HCT116 (cell line): ENCODE data around the gene CMIP. TPM values are rescaled to one million over a fixed set of nuclear protein-coding genes. Genes with fewer than 3 reads are reported as not detected.

ENCODE experiments used
- ATAC-seq: fragments of 200-7000 bp; cut with Tn5 transposase; 2 replicates; pipeline ENCODE4 v1.9.1; 2020; ENCODE audit warnings: mild to moderate bottlenecking, moderate library complexity
- BruUV-seq: library from RNA; stranded (reverse); fragments of 400-500 nt; replicated peaks from 2 replicates; lab custom pipeline; 2021; lab: Mats Ljungman, UMichigan
- CTCF ChIA-PET: fragments of 300-600 bp; sonication (Branson Sonifier 250); formaldehyde crosslinking; loops from one replicate; lab custom pipeline; 2021; ENCODE audit warnings: antibody characterized with exemption; lab: Charles Lee
- POLR2A ChIA-PET: fragments of 300-600, 350-600 bp; sonication (Branson Sonifier 250); formaldehyde crosslinking; loops from one replicate; lab custom pipeline; 2021; ENCODE audit warnings: antibody characterized with exemption; lab: Charles Lee
- RAD21 ChIA-PET, 2 experiments: fragments of 300-600 bp; sonication (Branson Sonifier 250); formaldehyde crosslinking; loops; one replicate each; lab custom pipeline; 2023; ENCODE audit warnings: low total read pairs in 2 of 2; ENCODE audit not compliant: uncharacterized antibody in 2 of 2, unreplicated experiment in 2 of 2, low non-redundant PET in 1 of 2; lab: Charles Lee
- DNase-seq: peaks from one replicate; pipeline ENCODE4 v3.0.0-alpha.2; 2010; ENCODE audit warnings: low read depth, low spot score
- H2AFZ ChIP-seq: fragments of 200-600 bp; shearing (Covaris generic), sonication (generic); 2 replicates; pipeline ENCODE4 v1.6.1; 2017; ENCODE audit warnings: low read depth, mixed run types, mixed read lengths, antibody characterized with exemption, low read length; ENCODE audit not compliant: poor library complexity, severe bottlenecking
- H3K27ac ChIP-seq: 2 replicates; pipeline ENCODE4 v1.5.1; 2012; ENCODE audit warnings: low read depth, low read length
- H3K27me3 ChIP-seq: fragments of 200-600 bp; sonication (generic); 2 replicates; pipeline ENCODE4 v1.6.1; 2016; ENCODE audit warnings: mixed run types, low read length, mixed read lengths; ENCODE audit not compliant: insufficient read depth
- H3K36me3 ChIP-seq, 2 experiments: fragments of 200-500 bp in 1 of 2; fragments of 200-600 bp in 1 of 2; sonication (Bioruptor generic) in 1 of 2; sonication (generic) in 1 of 2; 2 replicates each; pipeline versions ENCODE4 v1.5.1 to v1.6.1; 2014 to 2016; ENCODE audit warnings: low read length in 2 of 2, inconsistent platforms in 1 of 2, mixed read lengths in 1 of 2, mixed run types in 1 of 2; ENCODE audit not compliant: insufficient read depth in 2 of 2, control insufficient read depth in 1 of 2
- H3K4me1 ChIP-seq, 2 experiments: fragments of 200-600 bp in 1 of 2; sonication (generic) in 1 of 2; 2 replicates each; pipeline versions ENCODE4 v1.5.1 to v1.6.1; 2012 to 2017; ENCODE audit warnings: low read length in 2 of 2, inconsistent platforms in 1 of 2, mild to moderate bottlenecking in 1 of 2, mixed read lengths in 1 of 2, mixed run types in 1 of 2, moderate library complexity in 1 of 2; ENCODE audit not compliant: insufficient read depth in 2 of 2, control insufficient read depth in 1 of 2
- H3K4me2 ChIP-seq: fragments of 200-600 bp; sonication (generic); 2 replicates; pipeline ENCODE4 v1.6.1; 2017; ENCODE audit warnings: mixed run types, low read length, mixed read lengths
- H3K4me3 ChIP-seq, 2 experiments: fragments of 200-600 bp in 1 of 2; sonication (generic) in 1 of 2; replicated peaks in 1 of 2; 2 replicates each; pipeline ENCODE4 v1.5.1; 2011 to 2016; ENCODE audit warnings: low read length in 2 of 2, control low read depth in 1 of 2, low read depth in 1 of 2, mild to moderate bottlenecking in 1 of 2, mixed read lengths in 1 of 2, mixed run types in 1 of 2
- H3K79me2 ChIP-seq: fragments of 200-600 bp; sonication (generic); 2 replicates; pipeline ENCODE4 v1.6.1; 2017; ENCODE audit warnings: mild to moderate bottlenecking, mixed run types, low read length, moderate library complexity, mixed read lengths; ENCODE audit not compliant: insufficient read depth
- H3K9ac ChIP-seq: fragments of 200-600 bp; sonication (generic); 2 replicates; pipeline ENCODE4 v1.6.1; 2016; ENCODE audit warnings: low read length, mixed read lengths
- H3K9me2 ChIP-seq: fragments of 200-600 bp; sonication (generic), shearing (Covaris generic); 2 replicates; pipeline ENCODE4 v1.6.1; 2017; ENCODE audit warnings: mixed run types, mild to moderate bottlenecking, moderate library complexity; ENCODE audit not compliant: insufficient read depth
- H3K9me3 ChIP-seq, 2 experiments: fragments of 200-500 bp in 1 of 2; fragments of 200-600 bp in 1 of 2; sonication (Bioruptor generic) in 1 of 2; sonication (generic) in 1 of 2; 2 replicates each; pipeline ENCODE4 v1.6.1; 2014 to 2017; ENCODE audit warnings: low read length in 2 of 2, mixed read lengths in 2 of 2, inconsistent platforms in 1 of 2, low read depth in 1 of 2, mild to moderate bottlenecking in 1 of 2, mixed run types in 1 of 2, moderate library complexity in 1 of 2; ENCODE audit not compliant: control insufficient read depth in 1 of 2, insufficient read depth in 1 of 2
- H4K20me1 ChIP-seq: fragments of 200-600 bp; sonication (generic), shearing (Covaris generic); 2 replicates; pipeline ENCODE4 v1.6.1; 2017; ENCODE audit warnings: mixed run types, mild to moderate bottlenecking, moderate library complexity; ENCODE audit not compliant: insufficient read depth
- CBX3 ChIP-seq: IDR thresholded peaks from 2 replicates; pipeline ENCODE4 v1.6.1; 2012; ENCODE audit warnings: low read depth
- EZH2 ChIP-seq: fragments of 200-600 bp; sonication (generic); IDR thresholded peaks from 2 replicates; pipeline ENCODE4 v1.6.1; 2017; ENCODE audit warnings: antibody characterized with exemption, mixed run types
- JUND ChIP-seq: IDR thresholded peaks from 2 replicates; pipeline ENCODE4 v1.6.1; 2012
- POLR2A ChIP-seq: IDR thresholded peaks from 2 replicates; pipeline ENCODE4 v1.7.0; 2011; ENCODE audit warnings: borderline replicate concordance; ENCODE audit not compliant: insufficient read depth, insufficient read length; ENCODE audit errors: extremely low read depth
- POLR2AphosphoS5 ChIP-seq: IDR thresholded peaks from 2 replicates; pipeline ENCODE4 v1.6.1; 2011; ENCODE audit warnings: mild to moderate bottlenecking, low read depth, low read length, moderate library complexity
- SIN3A ChIP-seq: IDR thresholded peaks from 2 replicates; pipeline ENCODE4 v1.6.1; 2012; ENCODE audit warnings: low read depth
- SP1 ChIP-seq: IDR thresholded peaks from 2 replicates; pipeline ENCODE4 v1.6.1; 2012; ENCODE audit warnings: low read depth
- YY1 ChIP-seq: IDR thresholded peaks from 2 replicates; pipeline ENCODE4 v1.6.1; 2011; ENCODE audit warnings: low read length, low read depth, moderate library complexity, mild to moderate bottlenecking; ENCODE audit not compliant: insufficient replicate concordance; ENCODE audit errors: extremely low read depth
- ZNF274 ChIP-seq: fragments of 200-500 bp; sonication (Bioruptor generic); IDR thresholded peaks from 2 replicates; pipeline ENCODE4 v1.6.1; 2014; ENCODE audit warnings: mild to moderate bottlenecking, low read depth, low read length, inconsistent platforms
- intact Hi-C: fragments of 100-400 bp; cut with micrococcal nuclease; formaldehyde crosslinking; loops from 2 replicates; pipeline ENCODE4 v1.10.0; 2022
- total RNA-seq: library from RNA; stranded (reverse); gene quantifications from one replicate; pipeline ENCODE4 v1.2.1, GENCODE V29; 2021; ENCODE audit not compliant: unreplicated experiment
- TF ChIP-seq, protein P1 (sequence below): IDR thresholded peaks from 2 replicates; pipeline ENCODE4 v1.6.1; 2011; ENCODE audit warnings: mild to moderate bottlenecking, low read length, moderate library complexity; ENCODE audit not compliant: insufficient replicate concordance; ENCODE audit errors: extremely low read depth
- TF ChIP-seq, protein P2 (sequence below): IDR thresholded peaks from 2 replicates; pipeline ENCODE4 v1.6.1; 2012
- TF ChIP-seq, protein P3 (sequence below): IDR thresholded peaks from 2 replicates; pipeline ENCODE4 v1.6.1; 2012
- TF ChIP-seq, protein P4 (sequence below): IDR thresholded peaks from 2 replicates; pipeline ENCODE4 v1.6.1; 2012; ENCODE audit warnings: low read depth

The CMIP gene
- total RNA-seq, 1 experiment from 2014 or later = 64.6 TPM

DNA sequence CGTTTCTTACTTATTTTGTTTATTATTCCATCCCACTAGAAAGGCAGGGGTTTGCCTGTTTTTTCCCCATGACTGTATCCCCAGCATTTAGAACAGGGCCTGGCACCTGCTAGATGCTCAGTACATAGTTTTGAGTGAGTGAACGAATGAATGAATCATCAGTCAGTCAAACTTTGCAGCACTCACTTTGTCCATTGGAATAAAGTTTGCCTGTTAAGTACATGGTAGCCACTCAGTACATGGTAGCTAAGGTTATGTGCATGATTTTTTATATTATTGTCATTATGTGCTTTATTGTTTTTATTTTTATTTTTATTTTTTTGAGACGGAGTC lies 88.5 kb downstream of the CMIP start:
- no peak for ATAC-seq
- intact Hi-C loops = no loop called here
- DNase-seq = no peak
- Histone ChIP-seq H3K27me3 (no peaks in the 10 kb centered on the region), H3K9me2 (no peaks in the 10 kb centered on the region), H2AFZ (no peak overlapping the region), H3K9ac (no peak overlapping the region), H3K4me1 (peaks cover 15 to 57% of the 10 kb centered on the region in 2 experiments), H3K27ac (no peak overlapping the region), H3K36me3 (no peaks in the 10 kb centered on the region), H3K79me2 (peaks cover 100% of the 10 kb centered on the region), H4K20me1 (no peaks in the 10 kb centered on the region; the same call in 1 of the 2 replicates), H3K4me2 (no peak overlapping the region), H3K4me3 (no peak overlapping the region), H3K9me3 (no peaks in the 10 kb centered on the region)
- TF ChIP-seq, protein P1, sequence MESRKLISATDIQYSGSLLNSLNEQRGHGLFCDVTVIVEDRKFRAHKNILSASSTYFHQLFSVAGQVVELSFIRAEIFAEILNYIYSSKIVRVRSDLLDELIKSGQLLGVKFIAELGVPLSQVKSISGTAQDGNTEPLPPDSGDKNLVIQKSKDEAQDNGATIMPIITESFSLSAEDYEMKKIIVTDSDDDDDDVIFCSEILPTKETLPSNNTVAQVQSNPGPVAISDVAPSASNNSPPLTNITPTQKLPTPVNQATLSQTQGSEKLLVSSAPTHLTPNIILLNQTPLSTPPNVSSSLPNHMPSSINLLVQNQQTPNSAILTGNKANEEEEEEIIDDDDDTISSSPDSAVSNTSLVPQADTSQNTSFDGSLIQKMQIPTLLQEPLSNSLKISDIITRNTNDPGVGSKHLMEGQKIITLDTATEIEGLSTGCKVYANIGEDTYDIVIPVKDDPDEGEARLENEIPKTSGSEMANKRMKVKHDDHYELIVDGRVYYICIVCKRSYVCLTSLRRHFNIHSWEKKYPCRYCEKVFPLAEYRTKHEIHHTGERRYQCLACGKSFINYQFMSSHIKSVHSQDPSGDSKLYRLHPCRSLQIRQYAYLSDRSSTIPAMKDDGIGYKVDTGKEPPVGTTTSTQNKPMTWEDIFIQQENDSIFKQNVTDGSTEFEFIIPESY = no peak
- TF ChIP-seq YY1 = no peak
- no peak for TF ChIP-seq EZH2
- no peak for TF ChIP-seq SP1
- TF ChIP-seq, protein P2, sequence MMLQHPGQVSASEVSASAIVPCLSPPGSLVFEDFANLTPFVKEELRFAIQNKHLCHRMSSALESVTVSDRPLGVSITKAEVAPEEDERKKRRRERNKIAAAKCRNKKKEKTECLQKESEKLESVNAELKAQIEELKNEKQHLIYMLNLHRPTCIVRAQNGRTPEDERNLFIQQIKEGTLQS = no peak
- ChIA-PET RAD21 (no interaction called here), CTCF (no interaction called here), POLR2A (no interaction called here)
- no TSS peak for BruUV-seq

DNA sequence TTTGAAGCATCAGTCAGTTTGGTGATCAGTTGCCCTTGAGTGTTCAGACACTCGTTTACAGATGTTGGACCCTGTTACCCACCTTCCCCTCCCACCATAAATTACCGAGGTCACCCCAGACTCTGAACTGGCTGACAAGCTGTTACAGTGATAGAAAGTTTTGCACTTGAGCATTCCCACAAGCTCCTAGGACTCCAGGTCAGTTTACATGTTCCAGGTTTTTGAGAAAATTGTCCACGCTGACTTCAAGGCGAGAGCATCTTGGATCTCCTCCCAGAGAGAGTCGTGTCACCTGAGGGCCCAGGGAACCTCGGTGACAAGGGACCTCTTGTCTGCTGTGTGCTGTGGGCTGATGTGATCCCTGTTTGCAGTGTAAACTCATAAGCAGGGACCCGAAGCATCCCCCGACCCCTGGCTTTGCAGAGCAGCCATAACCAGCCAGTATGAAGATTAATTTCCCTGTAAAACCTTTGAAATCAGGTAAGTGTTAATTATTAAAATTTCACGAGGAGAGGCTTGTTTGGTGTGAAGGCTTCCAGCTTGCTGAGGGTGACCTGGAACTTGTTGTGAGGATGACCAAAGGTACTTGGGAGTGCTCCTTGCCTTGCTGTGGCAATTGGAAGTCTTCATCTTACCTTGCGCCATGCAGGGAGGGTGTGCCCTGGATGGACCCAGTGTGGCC lies 91.2 kb downstream of the CMIP start:
- no TSS peak for BruUV-seq
- no peak overlapping the region for H3K27ac ChIP-seq

More for the DNA sequence above, 91.2 kb downstream of the CMIP start:
- ChIA-PET RAD21 (no interaction called here), POLR2A (no interaction called here), CTCF (no interaction called here)
- Histone ChIP-seq H4K20me1 (no peaks in the 10 kb centered on the region; the same call in 1 of the 2 replicates), H3K27me3 (no peaks in the 10 kb centered on the region), H3K4me1 (peaks cover 13 to 36% of the 10 kb centered on the region in 2 experiments), H2AFZ (no peak overlapping the region), H3K9me3 (no peaks in the 10 kb centered on the region), H3K9me2 (no peaks in the 10 kb centered on the region), H3K4me2 (no peak overlapping the region), H3K36me3 (no peaks in the 10 kb centered on the region), H3K4me3 (no peak overlapping the region), H3K79me2 (peaks cover 96% of the 10 kb centered on the region), H3K9ac (no peak overlapping the region)
- no peak for DNase-seq
- intact Hi-C loops = no loop called here
- no peak for ATAC-seq
- TF ChIP-seq POLR2AphosphoS5 (no peak), SP1 (no peak), ZNF274 (no peak), SIN3A (no peak), JUND (no peak), POLR2A (no peak), CBX3 (no peak)
- TF ChIP-seq, protein P3, sequence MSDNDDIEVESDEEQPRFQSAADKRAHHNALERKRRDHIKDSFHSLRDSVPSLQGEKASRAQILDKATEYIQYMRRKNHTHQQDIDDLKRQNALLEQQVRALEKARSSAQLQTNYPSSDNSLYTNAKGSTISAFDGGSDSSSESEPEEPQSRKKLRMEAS = no peak
- TF ChIP-seq, protein P4, sequence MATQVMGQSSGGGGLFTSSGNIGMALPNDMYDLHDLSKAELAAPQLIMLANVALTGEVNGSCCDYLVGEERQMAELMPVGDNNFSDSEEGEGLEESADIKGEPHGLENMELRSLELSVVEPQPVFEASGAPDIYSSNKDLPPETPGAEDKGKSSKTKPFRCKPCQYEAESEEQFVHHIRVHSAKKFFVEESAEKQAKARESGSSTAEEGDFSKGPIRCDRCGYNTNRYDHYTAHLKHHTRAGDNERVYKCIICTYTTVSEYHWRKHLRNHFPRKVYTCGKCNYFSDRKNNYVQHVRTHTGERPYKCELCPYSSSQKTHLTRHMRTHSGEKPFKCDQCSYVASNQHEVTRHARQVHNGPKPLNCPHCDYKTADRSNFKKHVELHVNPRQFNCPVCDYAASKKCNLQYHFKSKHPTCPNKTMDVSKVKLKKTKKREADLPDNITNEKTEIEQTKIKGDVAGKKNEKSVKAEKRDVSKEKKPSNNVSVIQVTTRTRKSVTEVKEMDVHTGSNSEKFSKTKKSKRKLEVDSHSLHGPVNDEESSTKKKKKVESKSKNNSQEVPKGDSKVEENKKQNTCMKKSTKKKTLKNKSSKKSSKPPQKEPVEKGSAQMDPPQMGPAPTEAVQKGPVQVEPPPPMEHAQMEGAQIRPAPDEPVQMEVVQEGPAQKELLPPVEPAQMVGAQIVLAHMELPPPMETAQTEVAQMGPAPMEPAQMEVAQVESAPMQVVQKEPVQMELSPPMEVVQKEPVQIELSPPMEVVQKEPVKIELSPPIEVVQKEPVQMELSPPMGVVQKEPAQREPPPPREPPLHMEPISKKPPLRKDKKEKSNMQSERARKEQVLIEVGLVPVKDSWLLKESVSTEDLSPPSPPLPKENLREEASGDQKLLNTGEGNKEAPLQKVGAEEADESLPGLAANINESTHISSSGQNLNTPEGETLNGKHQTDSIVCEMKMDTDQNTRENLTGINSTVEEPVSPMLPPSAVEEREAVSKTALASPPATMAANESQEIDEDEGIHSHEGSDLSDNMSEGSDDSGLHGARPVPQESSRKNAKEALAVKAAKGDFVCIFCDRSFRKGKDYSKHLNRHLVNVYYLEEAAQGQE = no peak
